GM20000 (cell line): ENCODE data around the gene CD28.
A peak's percentile ranks its signal among the peaks of the same experiment; 100 is the strongest.

Experiments
- DNase-seq: peaks from one replicate; pipeline ENCODE4 v3.0.0; 2012; ENCODE audit warnings: low spot score
- CTCF ChIP-seq: IDR thresholded peaks from 2 replicates; pipeline ENCODE4 v1.5.1; 2012; ENCODE audit warnings: mild to moderate bottlenecking, control low read depth; ENCODE audit errors: extremely low read depth, missing control alignments

Gene CD28

GRCh38 chr2:203678971-203679370 lies 27.5 kb upstream of the CD28 start:
- DNase-seq: no peak
- no peak for TF ChIP-seq CTCF

GRCh38 chr2:203679401-203679800 lies 27.0 kb upstream of the CD28 start:
- TF ChIP-seq CTCF: no peak
- DNase-seq: no peak

GRCh38 chr2:203681978-203682377 lies 24.5 kb upstream of the CD28 start:
- no peak for TF ChIP-seq CTCF
- DNase-seq: no peak

- no peak for DNase-seq
- no peak for TF ChIP-seq CTCF
These were observed 23.7 kb upstream of the CD28 start for GRCh38 chr2:203682688-203683130.

GRCh38 chr2:203683421-203683820 lies 23.0 kb upstream of the CD28 start:
- no peak for TF ChIP-seq CTCF

GRCh38 chr2:203683932-203684556 lies 22.4 kb upstream of the CD28 start:
- peak; percentile 62 for DNase-seq
- TF ChIP-seq CTCF: no peak

More at GRCh38 chr2:203683421-203683820, 23.0 kb upstream of the CD28 start:
- no peak for DNase-seq

GRCh38 chr2:203685081-203685621 lies 21.3 kb upstream of the CD28 start:
- no peak for DNase-seq
- TF ChIP-seq CTCF: no peak
